HT-29 (cell line): Measurements from ENCODE around the gene WDR27. TPM values are rescaled to one million over a fixed set of nuclear protein-coding genes. Genes with fewer than 3 reads are reported as not detected.

Experiments used
- total RNA-seq: library from RNA; depleted of rRNA; stranded (reverse); fragments of >200 nt; shearing (Covaris generic); gene quantifications from 2 replicates; pipeline ENCODE4 v1.2.3, GENCODE V29; 2014; rRNA removed

WDR27 gene
- total RNA-seq, 1 experiment from 2014 or later, result 44.7 TPM

Other genes with a start within 250 kb of the WDR27 start
- 39.1 and 41.3 TPM in 2 replicates for gene C6orf120, start 97 bp upstream of the WDR27 start, total RNA-seq
- 20.0 and 20.1 TPM in 2 replicates for gene PHF10, start 22.5 kb upstream of the WDR27 start, total RNA-seq
- gene DYNLT2, start 49.5 kb upstream of the WDR27 start, total RNA-seq, result 1.7 and 3.2 TPM in 2 replicates
- 7.1 and 10.9 TPM in 2 replicates for gene ERMARD, start 49.6 kb upstream of the WDR27 start, total RNA-seq